Smooth muscle cell (in vitro differentiated cells): ENCODE measurements around the gene CD247. TPM values are rescaled to one million over a fixed set of nuclear protein-coding genes. Genes with fewer than 3 reads are reported as not detected.

Source experiments
- DNase-seq: peaks from one replicate; lab custom pipeline; 2025; ENCODE audit not compliant: unreplicated experiment; lab: John Stamatoyannopoulos, UW
- H2AFZ ChIP-seq: fragments of 200-600 bp; sonication (generic); 2 replicates; pipeline ENCODE4 v1.6.0; 2016; ENCODE audit warnings: antibody characterized with exemption, low read depth, mild to moderate bottlenecking
- H3F3A ChIP-seq: fragments of 200-600 bp; sonication (generic); 2 replicates; pipeline ENCODE4 v1.6.0; 2017; ENCODE audit warnings: antibody characterized with exemption, low read depth
- H3K27ac ChIP-seq: fragments of 200-600 bp; sonication (generic); 2 replicates; pipeline ENCODE4 v1.5.1; 2016; ENCODE audit warnings: low read depth, mild to moderate bottlenecking
- H3K27me3 ChIP-seq: fragments of 200-600 bp; sonication (generic); 2 replicates; pipeline ENCODE4 v1.6.1; 2016; ENCODE audit warnings: low read depth, mild to moderate bottlenecking
- H3K36me3 ChIP-seq: fragments of 200-600 bp; sonication (generic); 2 replicates; pipeline ENCODE4 v1.5.1; 2016; ENCODE audit warnings: low read depth
- H3K4me1 ChIP-seq: fragments of 200-600 bp; sonication (generic); 2 replicates; pipeline ENCODE4 v1.5.1; 2016; ENCODE audit warnings: low read depth
- H3K4me2 ChIP-seq: fragments of 200-600 bp; sonication (generic); 2 replicates; pipeline ENCODE4 v1.6.0; 2016; ENCODE audit warnings: mild to moderate bottlenecking
- H3K4me3 ChIP-seq: fragments of 200-600 bp; sonication (generic); 2 replicates; pipeline ENCODE4 v1.5.1; 2016; ENCODE audit warnings: mild to moderate bottlenecking
- H3K79me2 ChIP-seq: fragments of 200-600 bp; sonication (generic); 2 replicates; pipeline ENCODE4 v1.6.0; 2016; ENCODE audit warnings: low read depth, mild to moderate bottlenecking
- H3K9ac ChIP-seq: fragments of 200-600 bp; sonication (generic); 2 replicates; pipeline ENCODE4 v1.6.0; 2016; ENCODE audit warnings: low read depth
- H3K9me3 ChIP-seq: fragments of 200-600 bp; sonication (generic); replicated peaks from 2 replicates; pipeline ENCODE4 v1.5.1; 2016; ENCODE audit warnings: low read depth
- H4K20me1 ChIP-seq: fragments of 200-600 bp; sonication (generic); 2 replicates; pipeline ENCODE4 v1.6.0; 2016; ENCODE audit warnings: low read depth
- CTCF ChIP-seq: fragments of 200-600 bp; sonication (generic); IDR thresholded peaks from 2 replicates; pipeline ENCODE4 v1.5.1; 2017; ENCODE audit warnings: borderline replicate concordance, mild to moderate bottlenecking, antibody characterized with exemption; ENCODE audit not compliant: insufficient read depth, poor library complexity, severe bottlenecking
- WGBS: methylation state at CpG from one replicate; pipeline ENCODE4 v1.1.7; 2016; ENCODE audit warnings: low lambda C conversion rate; 5-methylcytosine and 5-hydroxymethylcytosine counted together
- polyA plus RNA-seq: library from polyadenylated mRNA; unstranded; fragments of >200 nt; fragmentation: Nextera tagmentation; extraction: Ambion mirVana; gene quantifications from 2 replicates; pipeline ENCODE4 v1.2.1, GENCODE V29; 2016
- total RNA-seq: library from RNA; depleted of rRNA; stranded (reverse); fragments of >200 nt; gene quantifications from 2 replicates; pipeline ENCODE4 v1.2.3, GENCODE V29; 2014

The CD247 gene
- total and polyA plus RNA-seq, 2 experiments from 2014 or later: 0.13 TPM; not detected in 1

DNA sequence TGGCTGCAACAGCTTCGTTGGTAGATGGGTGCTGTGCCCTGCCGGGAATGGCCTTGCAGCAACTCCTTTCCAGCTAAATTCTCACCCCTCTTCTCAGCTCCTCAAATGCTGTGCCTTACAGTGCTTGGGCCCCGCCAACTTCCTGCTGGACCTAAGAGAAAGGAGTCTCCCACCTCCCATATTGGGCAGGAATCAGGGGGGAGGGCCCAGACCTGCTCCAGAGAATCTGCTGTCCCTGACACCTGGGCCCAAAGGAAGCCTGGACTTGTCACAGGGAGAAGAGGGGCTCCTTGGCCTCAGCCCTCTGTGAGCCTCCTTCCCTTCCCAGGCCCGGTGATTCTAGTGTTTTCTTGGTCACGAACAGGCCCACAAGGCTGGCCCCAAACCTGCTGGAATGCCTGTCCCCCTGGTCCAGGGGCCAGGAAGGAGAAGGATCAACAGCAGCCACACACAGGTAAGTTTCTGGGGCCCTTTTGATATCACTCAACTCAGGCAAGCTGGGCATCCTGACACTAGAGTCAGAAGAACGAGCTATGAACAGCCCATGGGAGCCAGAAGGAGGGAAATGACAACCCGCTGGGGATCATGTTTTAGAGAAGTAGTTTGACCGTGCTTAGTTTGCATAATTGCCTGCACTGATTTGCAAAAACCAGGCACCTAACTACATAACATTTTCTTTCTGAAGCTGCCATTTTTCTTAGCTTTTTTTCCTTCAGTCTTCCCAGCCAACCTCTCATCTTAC lies 86.2 kb downstream of the CD247 start:
- H3K79me2 ChIP-seq: no peaks in the 10 kb centered on the region
- WGBS: 83% methylated on average over 8 of the region's 8 CpGs
- H3K4me3 ChIP-seq: no peak overlapping the region
- no peak for TF ChIP-seq CTCF
- no peak overlapping the region for H2AFZ ChIP-seq
- H3K27me3 ChIP-seq: no peaks in the 10 kb centered on the region
- no peaks in the 10 kb centered on the region for H4K20me1 ChIP-seq
- H3K9me3 ChIP-seq: no peaks in the 10 kb centered on the region
- no peak overlapping the region for H3K9ac ChIP-seq
- no peak for DNase-seq
- H3K4me1 ChIP-seq: no peaks in the 10 kb centered on the region
- no peak overlapping the region for H3K4me2 ChIP-seq
- no peaks in the 10 kb centered on the region for H3F3A ChIP-seq
- no peak overlapping the region for H3K27ac ChIP-seq
- H3K36me3 ChIP-seq: no peaks in the 10 kb centered on the region

- Histone ChIP-seq H4K20me1 (no peaks in the 10 kb centered on the region), H3K4me1 (no peaks in the 10 kb centered on the region), H3K9ac (no peak overlapping the region), H3K27me3 (no peaks in the 10 kb centered on the region), H3K4me2 (no peak overlapping the region), H3F3A (no peaks in the 10 kb centered on the region), H3K36me3 (no peaks in the 10 kb centered on the region), H3K4me3 (no peak overlapping the region), H3K9me3 (no peaks in the 10 kb centered on the region), H3K79me2 (no peaks in the 10 kb centered on the region), H3K27ac (no peak overlapping the region), H2AFZ (no peak overlapping the region)
- TF ChIP-seq CTCF: no peak
- no peak for DNase-seq
- 83% methylated on average over 14 of the region's 14 CpGs for WGBS
These were observed 86.9 kb downstream of the CD247 start for GRCh38 chr1:167431261-167431908.

GRCh38 chr1:167430849-167431242 lies 87.5 kb downstream of the CD247 start:
- Histone ChIP-seq H3K27ac (no peak overlapping the region), H3K4me1 (no peaks in the 10 kb centered on the region), H3K4me3 (no peak overlapping the region), H4K20me1 (no peaks in the 10 kb centered on the region), H3K79me2 (no peaks in the 10 kb centered on the region), H3K9ac (no peak overlapping the region), H3K9me3 (no peaks in the 10 kb centered on the region), H3K4me2 (no peak overlapping the region), H3K36me3 (no peaks in the 10 kb centered on the region), H3F3A (no peaks in the 10 kb centered on the region), H2AFZ (no peak overlapping the region), H3K27me3 (no peaks in the 10 kb centered on the region)
- TF ChIP-seq CTCF: no peak
- DNase-seq: no peak
- WGBS: 82% methylated on average over 10 of the region's 10 CpGs
